Head of caudate nucleus (tissue), 42 donors: ENCODE results near the gene PRRC2B.

ENCODE experiments used
- DNase-seq, 42 donors: peaks; one replicate each; pipeline versions ENCODE4 v3.0.0 to v3.0.0-alpha.2; 2020 to 2021; ENCODE audit warnings: mixed read lengths in 7 of 42
- intact Hi-C: fragments of 100-400 bp; cut with DNase I; formaldehyde crosslinking; loops from one replicate; pipeline ENCODE4 v1.15.0; 2022

PRRC2B gene

GRCh38 chr9:131477367-131477766 is 83.5 kb downstream of the PRRC2B start:
- intact Hi-C loops = no loop called here
- DNase-seq = no peak

GRCh38 chr9:131477816-131478419 is 84.0 kb downstream of the PRRC2B start:
- intact Hi-C loops = no loop called here
- no peak for DNase-seq

GRCh38 chr9:131478421-131478868 is 84.6 kb downstream of the PRRC2B start:
- peak in 21 of 42 donors; percentile 26 to 78 (median 51) for DNase-seq
- intact Hi-C loops = no loop called here

GRCh38 chr9:131478911-131479310 is 85.0 kb downstream of the PRRC2B start:
- DNase-seq = no peak
- intact Hi-C loops = no loop called here

- intact Hi-C loops = no loop called here
- no peak for DNase-seq
Observed at GRCh38 chr9:131480258-131480657, 86.4 kb downstream of the PRRC2B start.

- peak in 10 of 42 donors; percentile 11 to 63 (median 47) for DNase-seq
- intact Hi-C loops = no loop called here
Observed at GRCh38 chr9:131481441-131482342, 87.8 kb downstream of the PRRC2B start.

- intact Hi-C loops = no loop called here
- DNase-seq = no peak
Observed at GRCh38 chr9:131482343-131483006, 88.6 kb downstream of the PRRC2B start.

- intact Hi-C loops = no loop called here
- DNase-seq = no peak
Observed at GRCh38 chr9:131483319-131484050, 89.6 kb downstream of the PRRC2B start.

GRCh38 chr9:131484051-131484445 is 90.2 kb downstream of the PRRC2B start:
- intact Hi-C loops = no loop called here
- no peak for DNase-seq

GRCh38 chr9:131484560-131485185 is 90.8 kb downstream of the PRRC2B start:
- intact Hi-C loops = no loop called here
- DNase-seq = no peak

GRCh38 chr9:131485206-131485605 is 91.3 kb downstream of the PRRC2B start:
- peak in 1 of 42 donors; percentile 23 for DNase-seq
- intact Hi-C loops = no loop called here

GRCh38 chr9:131485728-131486422 is 92.0 kb downstream of the PRRC2B start:
- intact Hi-C loops = no loop called here

GRCh38 chr9:131487001-131487400 is 93.1 kb downstream of the PRRC2B start:
- intact Hi-C loops = no loop called here
- no peak for DNase-seq

More at GRCh38 chr9:131485728-131486422, 92.0 kb downstream of the PRRC2B start:
- peak in 1 of 42 donors; percentile 41 for DNase-seq

- no peak for DNase-seq
- intact Hi-C loops = no loop called here
Observed at GRCh38 chr9:131487621-131488031, 93.7 kb downstream of the PRRC2B start.

- intact Hi-C loops = no loop called here
- DNase-seq = no peak
Observed at GRCh38 chr9:131490514-131490913, 96.6 kb downstream of the PRRC2B start.

GRCh38 chr9:131491001-131491710 is 97.3 kb downstream of the PRRC2B start:
- no peak for DNase-seq
- intact Hi-C loops = no loop called here

GRCh38 chr9:131492070-131492469 is 98.2 kb downstream of the PRRC2B start:
- intact Hi-C loops = no loop called here
- DNase-seq = no peak
